HL-60/S4 treated with phorbol 12-myristate 13-acetate at 8.2 ng/mL for 4 days and 3 days (cell line): ENCODE measurements around the gene MTMR3.

Source experiments
- in situ Hi-C: fragments of 300-500 bp; cut with MboI; formaldehyde crosslinking; loops from 2 replicates; pipeline ENCODE4 v1.15.0; 2022; ENCODE audit warnings: low sequenced_read_pairs

MTMR3 gene

DNA sequence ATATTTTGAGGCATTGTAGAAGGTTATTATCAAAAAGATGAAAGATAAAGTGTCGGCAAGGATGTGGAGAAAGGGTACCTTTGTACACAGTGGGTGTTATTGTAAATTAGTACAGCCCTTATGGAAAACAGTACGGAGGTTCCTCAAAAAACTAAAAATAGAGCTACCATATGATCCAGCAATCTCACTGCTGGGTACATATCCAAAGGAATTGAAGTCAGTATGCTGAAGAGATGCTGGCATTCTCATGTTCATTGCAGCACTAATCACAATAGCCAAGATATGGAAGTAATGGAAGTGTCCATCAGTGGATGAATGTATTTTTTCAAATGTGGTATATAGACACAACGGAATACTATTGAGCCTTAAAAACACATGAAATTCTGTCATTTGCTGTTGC is 15.1 kb upstream of the MTMR3 start:
- in situ Hi-C loops = no loop called here

DNA sequence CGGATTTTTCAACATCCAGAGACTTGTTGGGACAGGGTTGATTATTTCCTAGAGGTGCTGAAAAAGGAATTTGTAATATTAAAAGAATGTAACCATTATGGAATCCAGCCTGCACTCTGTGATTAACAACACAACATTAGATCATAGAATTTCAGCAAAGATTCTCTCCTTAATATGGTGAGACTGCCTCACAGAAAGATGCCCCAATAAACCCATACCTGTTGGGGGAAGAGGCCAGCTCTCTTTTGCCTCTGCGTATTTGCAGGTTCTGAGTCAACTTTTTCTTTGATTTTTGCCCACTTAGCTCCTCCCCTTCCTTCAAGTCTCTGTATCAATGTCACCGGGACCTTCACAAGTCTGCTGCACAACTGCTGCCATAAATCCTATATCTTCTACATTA is 12.4 kb upstream of the MTMR3 start:
- in situ Hi-C loops = no loop called here

DNA sequence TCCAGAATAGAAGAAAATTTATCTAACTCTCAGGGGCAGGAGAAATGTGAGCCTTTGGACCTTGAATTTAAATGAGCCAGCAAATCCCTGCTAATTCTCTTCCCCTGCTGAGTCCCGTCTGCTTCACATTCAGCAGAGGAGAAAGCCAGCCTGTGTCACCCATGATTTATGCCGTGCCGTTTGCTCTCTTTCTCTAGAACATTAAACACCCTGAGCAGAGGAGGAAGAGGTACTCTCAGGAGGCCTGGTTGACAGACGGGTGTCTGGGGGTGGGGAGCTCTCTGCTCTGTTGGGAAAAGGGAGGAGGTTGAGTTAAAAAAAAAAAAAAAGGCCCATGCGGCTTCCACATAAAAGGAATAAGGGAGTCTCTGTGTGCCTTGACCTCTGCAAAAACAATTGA is 11.3 kb upstream of the MTMR3 start:
- in situ Hi-C loops = no loop called here

DNA sequence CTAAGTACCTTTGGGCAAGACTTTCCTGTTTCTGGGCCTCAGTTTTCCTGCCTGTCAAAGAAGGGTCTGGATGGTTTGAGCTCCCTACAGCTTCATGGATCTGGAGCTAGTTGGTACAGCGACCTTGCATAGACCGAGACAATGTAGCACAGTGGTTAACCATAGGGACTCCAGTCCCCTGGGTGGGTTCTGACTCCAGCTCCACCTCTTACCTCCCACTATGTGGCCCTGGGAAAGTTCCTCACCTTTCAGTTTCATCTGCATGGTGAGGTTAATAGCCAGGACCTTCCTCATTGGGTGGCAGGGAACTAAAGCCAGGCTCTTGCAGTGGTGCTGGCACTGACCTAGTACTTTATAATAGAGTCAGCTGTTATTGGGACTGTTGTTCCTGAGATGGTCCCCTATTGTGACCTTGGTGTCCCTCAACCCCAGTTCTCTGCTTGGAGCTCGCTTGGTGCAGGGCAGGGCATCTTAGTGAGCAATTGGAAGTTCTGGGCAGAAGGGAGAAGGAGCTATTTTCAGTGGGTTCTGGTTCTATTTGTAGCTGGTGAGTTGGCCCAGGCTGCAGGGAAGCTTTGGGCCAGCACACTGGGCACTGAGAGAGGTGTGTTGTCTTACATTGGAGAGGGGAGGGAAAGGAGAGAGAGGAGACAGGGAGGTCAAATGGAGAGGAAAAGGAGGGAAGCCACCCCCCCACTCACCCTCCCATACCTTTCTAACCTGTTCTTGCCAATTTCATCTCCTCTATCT is 10.7 kb upstream of the MTMR3 start:
- in situ Hi-C loops = no loop called here

DNA sequence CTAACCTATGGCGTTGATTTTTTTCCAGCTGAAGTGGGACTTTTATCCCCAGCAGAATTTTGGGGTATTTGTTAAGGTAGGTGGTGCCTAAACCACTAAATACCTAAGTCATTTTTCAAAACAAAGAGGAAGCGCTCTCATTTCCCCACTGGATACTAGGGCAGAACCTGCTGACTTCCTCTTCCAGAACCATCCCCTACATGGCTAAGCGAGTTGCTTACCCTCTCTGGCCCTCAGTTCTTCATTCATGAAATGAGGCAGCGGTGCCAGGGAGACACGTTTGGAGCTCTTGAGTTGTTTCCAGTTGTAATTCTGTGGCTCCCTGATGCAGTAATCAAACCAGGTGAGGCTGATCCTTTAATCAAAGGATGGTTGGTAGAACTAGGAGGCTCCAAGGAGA is 10.0 kb upstream of the MTMR3 start:
- in situ Hi-C loops = no loop called here

DNA sequence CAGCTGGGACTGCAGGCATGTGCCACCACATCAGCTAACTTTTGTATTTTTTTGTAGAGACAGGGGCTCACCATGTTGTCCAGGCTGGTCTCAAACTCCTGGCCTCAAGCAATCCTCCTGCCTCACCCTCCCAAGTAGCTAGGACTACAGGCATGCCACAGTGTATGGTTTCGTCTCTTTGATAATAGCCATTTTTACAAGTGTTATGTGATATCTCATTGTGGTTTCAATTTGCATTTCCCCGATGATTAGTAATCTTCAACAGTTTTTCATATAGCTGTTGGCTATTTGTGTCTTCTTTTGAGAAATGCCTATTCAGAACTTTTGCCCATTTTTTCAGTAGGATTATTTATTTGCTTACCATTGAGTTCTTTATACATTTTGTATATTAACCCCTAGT is 9.0 kb upstream of the MTMR3 start:
- in situ Hi-C loops = no loop called here

DNA sequence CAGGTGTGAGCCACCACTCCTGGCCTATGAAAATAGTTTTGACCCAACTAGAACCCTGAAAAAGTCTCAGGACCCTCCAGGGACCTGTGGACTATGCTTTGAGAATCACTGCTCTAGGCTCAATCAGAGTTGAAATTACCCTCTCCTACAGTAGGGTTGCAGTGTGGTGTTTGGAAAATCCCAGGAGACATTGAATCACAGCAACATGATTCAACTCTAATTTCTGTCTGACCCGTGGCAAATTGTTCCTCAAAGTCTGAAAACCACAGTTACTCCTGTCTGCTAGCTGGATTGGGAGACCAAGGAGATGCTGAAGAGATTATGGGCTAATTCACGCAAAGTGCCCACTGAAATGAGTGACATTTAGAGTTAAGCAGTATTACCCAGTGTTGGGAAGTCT is 5.4 kb upstream of the MTMR3 start:
- in situ Hi-C loops = no loop called here

DNA sequence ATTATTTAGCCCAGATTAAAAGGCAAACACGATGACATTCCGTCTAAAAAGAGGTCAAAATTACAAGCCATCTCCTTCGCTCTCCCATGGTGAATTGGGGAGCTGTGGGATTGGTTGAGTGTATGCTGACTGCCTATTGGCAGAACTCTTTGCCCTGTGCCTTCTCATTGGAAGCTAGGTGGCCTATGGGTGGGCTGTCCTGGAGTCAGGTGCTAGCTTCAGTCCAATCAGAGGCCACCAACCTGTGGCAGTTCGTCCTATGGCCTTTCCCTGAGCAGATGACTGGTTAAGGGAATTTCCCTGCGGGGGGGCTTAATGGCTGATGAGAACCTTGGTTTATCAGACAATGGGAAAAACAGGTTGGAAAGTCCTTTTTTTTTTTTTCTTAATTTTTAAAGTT is 3.2 kb upstream of the MTMR3 start:
- in situ Hi-C loops = no loop called here

DNA sequence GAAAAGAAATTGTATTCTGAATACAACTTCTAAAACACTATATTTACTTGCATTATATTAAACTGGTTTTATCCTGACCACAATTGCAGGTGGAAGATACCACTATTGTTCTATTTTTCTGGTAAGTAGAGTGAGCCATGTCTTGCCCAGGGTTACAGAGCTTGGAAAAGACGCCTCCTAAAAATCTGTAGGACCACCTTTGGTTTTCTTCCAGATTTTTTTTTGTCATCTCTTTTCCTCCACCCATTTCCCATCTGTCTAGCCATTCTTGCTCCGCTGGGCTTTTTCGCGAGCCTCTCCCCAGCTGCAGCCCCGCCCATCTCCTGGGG is 294 bp upstream of the MTMR3 start:
- in situ Hi-C loops = no loop called here

DNA sequence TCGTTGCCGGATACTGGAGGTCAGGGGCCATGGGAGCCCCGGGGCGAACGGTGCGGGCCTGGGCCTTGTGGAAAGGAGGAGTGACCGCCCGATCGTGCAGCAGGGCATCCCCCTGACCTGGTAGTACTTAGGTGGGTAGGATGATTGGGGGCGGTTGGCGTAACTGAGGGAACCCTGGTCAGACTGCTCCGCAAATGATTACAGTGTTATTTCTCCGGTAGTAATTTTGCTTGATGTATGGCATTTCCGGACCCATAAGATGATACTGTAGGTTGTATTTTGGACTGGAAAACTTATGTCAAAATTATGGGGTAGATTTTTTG is 762 bp downstream of the MTMR3 start:
- in situ Hi-C loops = no loop called here

DNA sequence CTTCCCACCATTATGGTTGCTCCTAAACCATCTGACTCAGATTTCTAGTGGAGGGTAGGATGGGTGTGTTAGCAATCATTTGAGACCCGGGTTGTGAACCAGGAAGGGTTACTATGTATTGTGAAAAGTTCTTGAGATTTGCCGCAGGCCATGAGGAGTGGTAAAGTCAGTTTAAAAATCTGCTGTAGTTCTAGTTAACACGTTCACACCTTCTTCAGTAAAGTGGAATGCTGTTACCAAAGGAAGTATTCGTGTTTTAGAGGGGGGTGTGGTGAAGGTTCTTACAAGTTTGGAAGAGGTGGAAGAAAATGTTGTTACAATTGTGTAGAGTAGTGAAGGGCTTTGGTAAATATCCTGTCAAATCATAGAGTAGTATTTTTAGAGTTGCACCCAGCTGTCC is 2.6 kb downstream of the MTMR3 start:
- in situ Hi-C loops = no loop called here

DNA sequence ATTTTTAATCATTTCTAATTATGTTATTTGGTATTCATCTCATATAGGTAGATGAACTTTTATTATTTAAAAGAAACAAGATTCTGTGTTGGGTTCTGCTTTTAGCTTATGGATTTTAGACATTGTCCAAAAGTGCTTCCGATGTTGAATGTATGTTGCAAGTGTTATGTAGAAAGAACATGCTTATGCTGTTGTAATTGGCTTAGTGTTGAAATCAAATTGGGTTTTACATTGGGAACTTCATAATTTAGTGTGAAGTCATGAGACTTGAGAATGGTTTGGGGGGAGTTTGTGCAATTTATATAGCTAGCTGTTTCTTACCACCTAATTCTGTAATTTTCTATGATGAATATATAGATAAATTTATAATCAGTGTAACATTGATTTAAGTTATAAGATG is 3.6 kb downstream of the MTMR3 start:
- in situ Hi-C loops = no loop called here

DNA sequence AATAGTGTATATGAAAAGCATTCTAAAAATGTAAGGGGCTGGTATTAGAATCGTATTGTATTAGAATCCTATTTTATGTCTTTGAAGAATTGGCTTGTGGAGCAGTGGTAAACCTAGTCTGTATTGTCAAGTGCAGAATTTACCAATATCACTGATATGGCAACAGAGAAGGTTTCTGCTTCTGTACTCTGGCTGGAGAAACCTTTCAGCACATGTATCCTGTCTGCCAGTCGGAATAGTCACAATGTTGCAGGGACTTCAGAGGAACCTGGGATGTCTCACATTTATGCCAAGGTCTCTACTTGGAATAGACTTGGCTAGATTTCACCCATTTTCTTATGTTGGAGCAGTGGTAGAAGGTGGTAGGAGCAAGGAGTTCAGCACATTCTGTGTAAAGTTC is 4.4 kb downstream of the MTMR3 start:
- in situ Hi-C loops = no loop called here

DNA sequence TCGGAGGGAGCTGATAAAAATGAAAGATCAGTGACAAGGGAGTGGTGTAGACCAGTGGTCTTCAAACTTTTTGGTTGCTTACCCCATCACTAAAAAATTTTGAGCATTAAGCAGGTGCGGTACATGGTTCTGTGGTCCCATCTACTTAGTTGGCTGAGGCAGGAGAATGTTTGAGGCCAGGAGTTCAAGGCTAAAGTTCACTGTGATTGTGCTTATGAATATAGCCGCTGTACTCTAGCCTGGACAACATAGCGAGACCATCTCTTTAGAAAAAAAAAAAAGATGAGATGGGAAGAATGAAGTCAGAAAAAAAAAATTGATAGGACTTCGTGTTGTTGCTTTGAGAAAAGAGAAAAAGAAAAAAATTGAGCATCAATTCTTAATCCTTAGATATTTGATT is 7.8 kb downstream of the MTMR3 start:
- in situ Hi-C loops = no loop called here

DNA sequence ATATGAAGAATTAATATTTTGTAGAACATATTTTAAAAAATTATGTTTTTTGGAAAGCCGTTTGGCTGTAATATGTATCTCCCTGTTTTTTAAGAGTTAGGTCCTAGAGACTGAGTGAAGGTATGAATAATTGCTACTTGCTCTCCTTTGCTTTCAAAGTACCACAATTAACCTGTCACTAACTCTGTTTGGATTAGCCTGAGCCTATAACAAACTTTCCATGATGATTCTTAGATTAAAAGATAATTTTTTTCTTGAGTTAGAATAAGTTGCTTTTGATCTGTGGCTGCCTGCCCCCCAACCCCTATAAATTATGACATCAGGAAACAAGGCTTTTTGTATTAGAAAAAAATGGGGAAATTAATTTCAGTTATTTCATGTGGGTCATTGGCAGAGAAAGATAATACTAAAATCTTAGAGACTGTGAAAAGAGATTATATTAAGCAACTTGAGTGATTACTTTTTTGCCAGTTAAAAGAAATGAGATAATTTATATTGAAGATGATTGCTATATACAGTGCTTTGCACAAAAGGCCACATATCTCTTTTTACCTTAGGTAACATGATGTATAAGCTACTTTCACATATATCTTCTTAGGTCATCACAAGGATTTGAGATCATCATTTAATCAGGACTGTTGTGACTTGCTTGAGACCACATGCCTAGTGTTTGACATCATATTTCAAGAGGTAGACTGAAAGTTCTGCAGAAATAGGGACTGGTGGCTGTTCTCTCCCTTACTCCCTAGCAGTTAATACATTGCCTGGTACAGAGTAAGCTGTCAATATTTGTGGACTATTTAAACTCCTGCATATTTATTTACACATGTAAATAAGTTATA is 9.6 kb downstream of the MTMR3 start:
- in situ Hi-C loops = no loop called here

DNA sequence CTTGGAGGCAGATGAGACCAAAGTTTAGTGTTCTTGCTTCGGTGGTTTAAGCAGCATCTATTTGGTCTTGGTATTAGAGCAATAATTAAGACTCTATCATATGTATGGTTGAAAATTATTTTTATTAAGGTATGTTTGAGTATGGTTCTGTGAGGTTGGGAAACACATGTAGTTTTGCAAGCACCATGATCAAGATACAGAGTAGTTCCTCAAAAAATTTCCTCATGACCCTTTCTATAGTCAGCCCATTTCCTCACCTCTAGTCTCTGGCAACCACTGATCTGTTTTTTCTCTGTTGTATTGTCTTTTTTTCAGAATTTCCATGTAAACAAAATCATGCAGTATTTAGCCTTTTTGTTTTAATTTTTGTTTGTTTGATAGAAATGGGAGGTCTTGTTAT is 18.4 kb downstream of the MTMR3 start:
- in situ Hi-C loops = no loop called here

DNA sequence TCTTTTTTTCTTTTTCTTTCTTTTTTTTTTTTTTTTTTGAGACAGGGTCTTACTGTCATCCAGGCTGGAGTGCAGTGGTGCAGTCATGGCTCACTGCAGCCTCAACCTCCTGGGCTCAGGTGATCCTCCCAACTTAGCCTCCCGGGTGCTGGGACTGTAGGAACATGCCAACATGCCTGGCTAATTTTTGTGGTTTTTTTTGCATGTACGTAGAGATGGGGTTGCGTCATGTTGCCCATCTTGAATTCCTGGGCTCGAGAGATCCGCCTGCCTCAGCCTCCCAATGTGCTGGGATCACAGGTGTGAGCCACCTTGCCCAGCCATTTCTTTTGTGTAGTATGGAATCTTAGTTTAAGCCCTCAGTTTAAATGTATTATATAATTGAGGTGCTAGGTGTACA is 20.4 kb downstream of the MTMR3 start:
- in situ Hi-C loops = no loop called here

DNA sequence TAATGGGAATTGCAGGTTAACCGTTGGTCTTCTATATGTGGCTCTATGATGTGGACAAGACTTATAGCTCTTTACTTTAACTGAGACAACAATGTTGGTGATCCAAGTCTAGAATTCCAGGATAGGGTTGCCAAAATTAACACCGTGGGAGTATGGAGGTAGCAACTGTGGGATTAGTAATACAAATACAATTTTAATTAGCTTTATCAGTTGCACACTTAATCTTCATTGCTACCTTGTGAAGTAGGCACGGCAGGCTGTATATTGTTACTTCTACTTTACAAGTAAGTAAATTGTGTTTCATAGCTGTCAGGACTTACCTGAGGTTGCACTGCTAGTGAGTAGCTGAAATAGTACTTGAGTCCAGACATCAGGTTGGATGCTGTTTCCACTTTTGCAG is 21.0 kb downstream of the MTMR3 start:
- in situ Hi-C loops = no loop called here

DNA sequence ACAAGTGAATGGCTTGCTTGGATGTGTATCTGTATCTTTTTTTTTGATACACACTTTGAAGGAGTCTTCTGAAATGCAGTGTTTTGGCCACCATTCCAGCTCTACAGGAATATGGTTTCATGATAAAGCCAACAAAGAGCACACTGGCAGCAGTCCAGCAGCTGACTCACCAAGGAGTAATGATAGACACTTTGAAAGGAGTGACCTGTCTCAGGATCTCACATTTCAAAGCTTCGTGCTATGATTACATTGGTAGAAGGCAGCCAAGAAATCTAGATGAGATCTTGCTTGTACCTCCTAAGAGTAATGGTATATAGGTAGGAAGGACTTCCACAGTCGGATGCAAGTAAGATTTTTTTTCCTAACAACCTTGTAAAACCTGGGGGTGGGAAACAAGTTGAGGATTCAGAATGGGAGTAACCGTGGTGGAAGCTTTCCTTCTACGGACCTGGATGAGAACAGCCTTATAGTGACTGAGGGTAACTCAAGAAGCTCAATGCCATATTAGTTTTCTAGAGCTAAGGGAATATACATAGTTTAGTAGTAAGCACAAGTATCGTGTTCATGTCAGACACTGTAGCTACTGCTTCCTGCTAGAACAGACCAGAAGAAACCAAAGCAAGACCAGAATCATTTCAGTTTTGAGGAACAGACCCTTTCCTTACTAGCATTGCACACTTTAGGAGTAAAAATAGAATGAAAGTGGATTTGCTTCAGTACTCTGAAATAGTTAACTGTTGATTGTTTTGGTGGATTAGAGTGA is 25.0 kb downstream of the MTMR3 start:
- in situ Hi-C loops = no loop called here

DNA sequence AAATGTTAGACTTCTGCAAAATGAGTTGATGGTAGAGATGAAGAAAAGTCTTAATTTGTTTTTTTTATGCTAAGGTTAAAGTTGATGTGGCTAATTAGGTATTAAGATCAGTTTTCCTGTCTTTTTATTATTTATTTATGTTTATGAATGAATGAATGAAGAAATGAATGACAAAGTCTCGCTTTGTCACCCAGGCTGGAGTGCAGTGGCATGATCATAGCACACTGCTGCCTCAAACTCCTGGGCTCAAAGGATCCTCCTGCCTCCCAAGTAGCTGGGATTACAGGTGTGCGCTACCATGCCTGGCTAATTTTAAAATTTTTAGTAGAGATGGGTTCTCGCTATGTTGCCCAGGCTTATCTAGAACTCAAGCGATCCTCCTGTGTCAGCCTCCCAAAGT is 29.2 kb downstream of the MTMR3 start:
- in situ Hi-C loops = no loop called here

DNA sequence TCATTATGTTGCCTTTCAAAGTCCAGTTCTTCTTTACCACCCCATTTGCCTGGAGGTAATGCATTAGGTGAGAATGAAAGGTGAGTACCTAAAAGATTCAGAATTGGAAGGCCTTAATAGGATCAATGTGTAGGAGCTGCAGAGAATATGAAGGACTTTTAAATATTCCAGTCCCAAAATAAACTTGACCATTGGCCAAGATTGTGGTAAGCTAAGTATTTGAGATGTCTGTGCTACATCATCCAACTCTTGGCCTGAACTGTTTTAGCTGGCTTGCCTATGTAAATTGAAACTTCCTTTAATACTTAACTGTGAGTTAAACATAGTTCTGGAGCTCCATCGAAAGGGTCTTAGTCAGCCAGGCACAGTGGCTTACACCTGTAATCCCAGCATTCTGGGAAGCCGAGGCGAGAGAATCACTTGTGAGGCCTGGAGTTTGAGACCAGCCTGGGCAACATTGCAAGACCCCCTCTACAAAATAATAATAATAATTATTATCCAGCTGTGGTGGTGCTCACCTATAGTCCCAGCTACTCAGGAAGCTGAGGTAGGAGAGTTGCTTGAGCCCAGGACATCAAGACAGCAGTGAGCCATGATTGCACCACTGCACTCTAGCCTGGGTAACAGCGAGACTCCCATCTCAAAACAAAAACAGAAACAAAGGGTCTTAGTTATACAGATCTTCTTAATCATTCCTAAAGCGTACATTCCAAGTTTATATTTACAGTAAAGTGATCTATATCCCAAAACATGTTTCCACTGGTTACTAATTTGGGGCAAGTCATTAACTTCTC is 29.8 kb downstream of the MTMR3 start:
- in situ Hi-C loops = no loop called here
